HEK293 (cell line): ENCODE measurements around the gene MMP1.
A peak's percentile ranks its signal among the peaks of the same experiment; 100 is the strongest.

Experiments
- CTCF ChIA-PET: fragments of 350-600 bp; formaldehyde crosslinking; extraction: SDS; loops from one replicate; lab custom pipeline; 2021; ENCODE audit warnings: antibody characterized with exemption; lab: Yijun Ruan, JAX
- POLR2A ChIA-PET: fragments of 300-600 bp; formaldehyde crosslinking; extraction: SDS; loops from one replicate; lab custom pipeline; 2020; ENCODE audit warnings: antibody characterized with exemption, inconsistent platforms; lab: Yijun Ruan, JAX
- H3K27ac ChIP-seq: fragments of 200-500 bp; sonication (Bioruptor generic); 2 replicates; pipeline ENCODE4 v1.5.1; 2014; ENCODE audit warnings: low read depth, low read length, control low read depth, inconsistent platforms; ENCODE audit errors: extremely low read depth
- H3K36me3 ChIP-seq, 2 experiments: fragments of 200-500 bp in 1 of 2; sonication (Bioruptor generic) in 1 of 2; 1 replicate in 1 of 2; 2 replicates in 1 of 2; pipeline ENCODE4 v1.5.1; 2014 to 2017; ENCODE audit warnings: inconsistent platforms in 2 of 2, low read length in 2 of 2; ENCODE audit not compliant: control insufficient read depth in 2 of 2, insufficient read depth in 1 of 2
- H3K4me1 ChIP-seq: fragments of 200-500 bp; sonication (Bioruptor generic); 2 replicates; pipeline ENCODE4 v1.5.1; 2014; ENCODE audit warnings: mild to moderate bottlenecking, low read length, inconsistent platforms; ENCODE audit not compliant: control insufficient read depth, insufficient read depth
- H3K4me3 ChIP-seq: 2 replicates; pipeline ENCODE4 v1.5.1; 2011; ENCODE audit warnings: low read depth, mild to moderate bottlenecking, control low read depth, low read length, moderate library complexity
- H3K9me3 ChIP-seq: fragments of 200-500 bp; sonication (Bioruptor generic); 2 replicates; pipeline ENCODE4 v1.5.1; 2014; ENCODE audit warnings: low read depth, low read length, inconsistent platforms; ENCODE audit not compliant: control insufficient read depth, insufficient read depth
- CTCF ChIP-seq: fragments of 450-650 bp; formaldehyde crosslinking; IDR thresholded peaks from 2 replicates; pipeline ENCODE4 v1.5.1; 2016; ENCODE audit warnings: missing biosample characterization, missing genetic modification characterization
- PRDM2 ChIP-seq: fragments of 450-650 bp; formaldehyde crosslinking; IDR thresholded peaks from 2 replicates; pipeline ENCODE4 v1.5.1; 2016; ENCODE audit warnings: missing biosample characterization, missing genetic modification characterization, borderline replicate concordance
- ZNF132 ChIP-seq: fragments of 450-650 bp; formaldehyde crosslinking; IDR thresholded peaks from 2 replicates; pipeline ENCODE4 v1.5.1; 2017; ENCODE audit warnings: missing biosample characterization, missing genetic modification characterization, borderline replicate concordance
- ZNF335 ChIP-seq: fragments of 450-650 bp; formaldehyde crosslinking; conservative IDR thresholded peaks from 2 replicates; pipeline ENCODE4 v1.5.1; 2016; ENCODE audit warnings: missing biosample characterization, missing genetic modification characterization
- ZNF654 ChIP-seq: fragments of 450-650 bp; formaldehyde crosslinking; IDR thresholded peaks from 2 replicates; pipeline ENCODE4 v1.5.1; 2016; ENCODE audit warnings: low read depth, missing biosample characterization, missing genetic modification characterization
- ZNF658 ChIP-seq: fragments of 450-650 bp; formaldehyde crosslinking; IDR thresholded peaks from 2 replicates; pipeline ENCODE4; 2016; ENCODE audit warnings: missing biosample characterization, missing genetic modification characterization

The MMP1 gene

GRCh38 chr11:102812188-102812587 is 14.2 kb upstream of the MMP1 start (continued):
- TF ChIP-seq PRDM2 (tag by site-specific recombination), result no peak
- TF ChIP-seq, all 188 proteins: peak for 0

GRCh38 chr11:102810950-102811660 is 13.1 kb upstream of the MMP1 start:
- TF ChIP-seq ZNF654 (tag by site-specific recombination) (peak; percentile 47), PRDM2 (tag by site-specific recombination) (no peak), CTCF (peak; percentile 17; the same call in 1 of the 2 replicates)
- TF ChIP-seq, all 188 proteins: peak for 2
- H3K27ac ChIP-seq, result no peak overlapping the region
- no peak overlapping the region for H3K4me3 ChIP-seq
- ChIA-PET CTCF (interaction anchor here (0.6 to 1.9 kb wide), 15 partner anchors 13 to 688 kb away, joined by 3 to 9 read pairs (median 3); partner anchors contain the start of gene MMP1), POLR2A (no interaction called here)
- no peaks in the 10 kb centered on the region for H3K9me3 ChIP-seq
- H3K36me3 ChIP-seq, result no peaks in the 10 kb centered on the region
- H3K4me1 ChIP-seq, result no peaks in the 10 kb centered on the region

GRCh38 chr11:102809971-102810370 is 12.0 kb upstream of the MMP1 start:
- Histone ChIP-seq H3K9me3 (no peaks in the 10 kb centered on the region), H3K27ac (no peak overlapping the region), H3K4me3 (no peak overlapping the region), H3K36me3 (no peaks in the 10 kb centered on the region)
- POLR2A ChIA-PET, result no interaction called here
- TF ChIP-seq ZNF335 (tag by site-specific recombination) (no peak), ZNF132 (no peak), ZNF658 (no peak)
- TF ChIP-seq, all 188 proteins: peak for 0
- CTCF ChIA-PET, result interaction anchor here (0.7 to 1.5 kb wide), 5 partner anchors 58 to 131 kb away, joined by 3 to 9 read pairs (median 4); no protein-coding TSS in a partner anchor
- H3K4me1 ChIP-seq, result no peaks in the 10 kb centered on the region
